OCI-LY1 (cell line): ENCODE measurements around the gene ERCC6.

ENCODE experiments used
- H2AFZ ChIP-seq: fragments of 200-600 bp; sonication (generic), shearing (Covaris generic); 2 replicates; pipeline ENCODE4 v1.6.0; 2014; ENCODE audit warnings: antibody characterized with exemption, mild to moderate bottlenecking, low read length
- H3F3A ChIP-seq: fragments of 200-600 bp; sonication (generic), shearing (Covaris generic); 2 replicates; pipeline ENCODE4 v1.6.0; 2014; ENCODE audit warnings: mild to moderate bottlenecking, antibody characterized with exemption, low read length, moderate library complexity; ENCODE audit not compliant: insufficient read depth
- H3K27ac ChIP-seq: fragments of 200-600 bp; sonication (generic); 2 replicates; pipeline ENCODE4 v1.5.1; 2014; ENCODE audit warnings: low read length, mixed run types, mild to moderate bottlenecking, low read depth; ENCODE audit not compliant: poor library complexity, severe bottlenecking
- H3K27me3 ChIP-seq: fragments of 200-600 bp; sonication (generic); 2 replicates; pipeline ENCODE4 v1.6.0; 2014; ENCODE audit warnings: antibody characterized with exemption, mild to moderate bottlenecking, low read length, moderate library complexity; ENCODE audit not compliant: insufficient read depth
- H3K36me3 ChIP-seq: fragments of 200-600 bp; sonication (generic); 2 replicates; pipeline ENCODE4 v1.6.1; 2014; ENCODE audit warnings: mild to moderate bottlenecking, antibody characterized with exemption, low read length, moderate library complexity, mixed read lengths; ENCODE audit not compliant: insufficient read depth
- H3K4me1 ChIP-seq: fragments of 200-600 bp; sonication (generic); 2 replicates; pipeline ENCODE4 v1.5.1; 2014; ENCODE audit warnings: mild to moderate bottlenecking, low read length, moderate library complexity; ENCODE audit not compliant: insufficient read depth, severe bottlenecking
- H3K4me2 ChIP-seq: fragments of 200-600 bp; sonication (generic), shearing (Covaris generic); 2 replicates; pipeline ENCODE4 v1.6.1; 2014; ENCODE audit warnings: low read length
- H3K4me3 ChIP-seq: fragments of 200-600 bp; sonication (generic); 2 replicates; pipeline ENCODE4 v1.5.1; 2014; ENCODE audit warnings: low read length, low read depth, mild to moderate bottlenecking, mixed read lengths; ENCODE audit not compliant: poor library complexity, severe bottlenecking
- H3K79me2 ChIP-seq: fragments of 200-600 bp; shearing (Covaris generic); 2 replicates; pipeline ENCODE4 v1.6.1; 2016; ENCODE audit warnings: mixed run types, low read length, mixed read lengths; ENCODE audit not compliant: insufficient read depth
- H3K9ac ChIP-seq: fragments of 200-600 bp; sonication (generic), shearing (Covaris generic); 2 replicates; pipeline ENCODE4 v1.6.1; 2014; ENCODE audit warnings: mild to moderate bottlenecking, low read length, mixed read lengths
- H3K9me2 ChIP-seq: fragments of 200-600 bp; sonication (generic), shearing (Covaris generic); 2 replicates; pipeline ENCODE4 v1.6.1; 2014; ENCODE audit warnings: low read depth, mild to moderate bottlenecking, low read length, mixed read lengths
- H3K9me3 ChIP-seq: fragments of 200-600 bp; shearing (Covaris generic); 2 replicates; pipeline ENCODE4 v1.6.1; 2014; ENCODE audit warnings: low read length, mixed read lengths
- H4K20me1 ChIP-seq: fragments of 200-600 bp; sonication (generic), shearing (Covaris generic); 2 replicates; pipeline ENCODE4 v1.6.0; 2016; ENCODE audit warnings: mild to moderate bottlenecking, low read length; ENCODE audit not compliant: insufficient read depth
- CTCF ChIP-seq: fragments of 200-600 bp; sonication (generic), shearing (Covaris generic); IDR thresholded peaks from 2 replicates; pipeline ENCODE4 v1.5.1; 2017; ENCODE audit warnings: mild to moderate bottlenecking, antibody characterized with exemption, low read length, moderate library complexity, mixed read lengths
- EZH2 ChIP-seq: fragments of 200-600 bp; sonication (generic), shearing (Covaris generic); IDR thresholded peaks from 2 replicates; pipeline ENCODE4 v1.8.0; 2017; ENCODE audit warnings: borderline replicate concordance, mixed run types, mild to moderate bottlenecking, antibody characterized with exemption, low read length, moderate library complexity, mixed read lengths

Gene ERCC6

GRCh38 chr10:49509771-49510303, 29.1 kb downstream of the ERCC6 start:
- Histone ChIP-seq H2AFZ (no peak overlapping the region), H3K4me1 (peaks cover 14% of the 10 kb centered on the region), H3K9ac (no peak overlapping the region), H3K27me3 (no peaks in the 10 kb centered on the region), H3F3A (no peaks in the 10 kb centered on the region), H3K9me3 (no peaks in the 10 kb centered on the region), H3K79me2 (no peaks in the 10 kb centered on the region), H3K36me3 (peaks cover 3% of the 10 kb centered on the region; the same call in 1 of the 2 replicates), H4K20me1 (no peaks in the 10 kb centered on the region), H3K9me2 (no peaks in the 10 kb centered on the region), H3K4me2 (no peak overlapping the region), H3K4me3 (no peak overlapping the region), H3K27ac (no peak overlapping the region)
- TF ChIP-seq EZH2 (no peak), CTCF (no peak)

- H3K4me1 ChIP-seq: peaks cover 14% of the 10 kb centered on the region
- no peak overlapping the region for H3K27ac ChIP-seq
- peak overlapping the region; percentile 7; the same call in 1 of the 2 replicates for H3K4me2 ChIP-seq
- no peak overlapping the region for H3K4me3 ChIP-seq
- peaks cover 7% of the 10 kb centered on the region; the same call in 1 of the 2 replicates for H3K36me3 ChIP-seq
- H2AFZ ChIP-seq: no peak overlapping the region
- no peaks in the 10 kb centered on the region for H3K9me2 ChIP-seq
- TF ChIP-seq CTCF (no peak), EZH2 (no peak)
- H3K79me2 ChIP-seq: no peaks in the 10 kb centered on the region
- no peaks in the 10 kb centered on the region for H3K27me3 ChIP-seq
- H3K9me3 ChIP-seq: no peaks in the 10 kb centered on the region
- no peaks in the 10 kb centered on the region for H4K20me1 ChIP-seq
- no peak overlapping the region for H3K9ac ChIP-seq
- no peaks in the 10 kb centered on the region for H3F3A ChIP-seq
Observed at GRCh38 chr10:49508654-49509053, 30.3 kb downstream of the ERCC6 start.

DNA sequence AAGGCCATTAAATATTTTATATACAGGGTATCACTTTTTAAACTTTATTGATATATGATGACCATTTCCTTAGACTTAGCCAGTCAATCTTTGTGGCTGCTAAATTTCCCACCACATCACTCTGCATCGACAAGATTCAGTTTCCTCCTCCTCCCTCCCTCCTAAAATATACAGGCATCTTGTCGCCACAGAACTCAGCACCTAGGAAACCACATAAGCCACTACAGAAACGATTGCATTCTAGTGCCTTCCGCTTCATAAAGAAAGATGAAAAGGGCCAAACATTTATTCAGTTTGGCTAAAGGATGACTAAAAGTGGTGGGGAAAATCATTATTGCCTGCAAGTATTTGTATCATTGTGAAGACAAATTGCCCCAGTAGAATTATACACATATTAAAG, 30.7 kb downstream of the ERCC6 start:
- Histone ChIP-seq H3K9me2 (no peaks in the 10 kb centered on the region), H3K9ac (no peak overlapping the region), H3F3A (no peaks in the 10 kb centered on the region), H3K4me2 (no peak overlapping the region; the same call in 1 of the 2 replicates), H4K20me1 (no peaks in the 10 kb centered on the region), H3K9me3 (no peaks in the 10 kb centered on the region), H2AFZ (no peak overlapping the region), H3K4me1 (peaks cover 14% of the 10 kb centered on the region), H3K79me2 (no peaks in the 10 kb centered on the region), H3K36me3 (peaks cover 7% of the 10 kb centered on the region; the same call in 1 of the 2 replicates), H3K4me3 (no peak overlapping the region), H3K27ac (no peak overlapping the region), H3K27me3 (no peaks in the 10 kb centered on the region)
- TF ChIP-seq CTCF: no peak
- TF ChIP-seq EZH2: no peak
